Measurements from ENCODE around the gene PARD3B.

DNA sequence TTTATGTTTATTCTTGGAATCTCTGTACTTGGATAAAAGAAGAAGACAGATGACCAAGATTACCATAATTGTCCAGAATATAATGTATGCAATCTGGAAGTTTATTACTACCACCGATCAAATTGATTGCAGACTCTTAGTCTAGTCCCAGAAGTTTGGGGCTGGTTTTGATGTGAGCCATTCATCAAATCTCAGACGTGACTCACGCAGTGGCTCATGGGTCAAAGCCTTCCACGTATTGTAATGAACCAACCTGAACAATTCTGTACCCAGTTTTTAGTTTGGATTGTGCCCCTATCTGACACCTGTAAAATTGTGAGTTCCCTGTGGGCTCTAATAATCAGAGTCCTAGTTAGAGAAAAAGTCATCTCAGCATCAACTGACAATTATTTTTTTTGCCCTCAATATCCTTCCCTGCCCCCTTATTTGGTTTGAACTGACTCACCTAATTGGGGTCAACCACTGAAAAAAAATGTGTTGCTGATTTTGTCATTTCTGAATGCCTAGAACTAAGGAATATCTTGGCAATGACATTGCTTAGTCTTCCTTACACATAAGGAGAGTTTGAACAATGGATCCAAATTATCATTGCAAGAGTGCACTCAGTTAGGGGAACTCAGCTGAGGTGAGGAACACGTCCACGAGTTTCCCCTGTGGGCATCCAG is 917.5 kb downstream of the PARD3B start:
- TF ChIP-seq, protein P1, sequence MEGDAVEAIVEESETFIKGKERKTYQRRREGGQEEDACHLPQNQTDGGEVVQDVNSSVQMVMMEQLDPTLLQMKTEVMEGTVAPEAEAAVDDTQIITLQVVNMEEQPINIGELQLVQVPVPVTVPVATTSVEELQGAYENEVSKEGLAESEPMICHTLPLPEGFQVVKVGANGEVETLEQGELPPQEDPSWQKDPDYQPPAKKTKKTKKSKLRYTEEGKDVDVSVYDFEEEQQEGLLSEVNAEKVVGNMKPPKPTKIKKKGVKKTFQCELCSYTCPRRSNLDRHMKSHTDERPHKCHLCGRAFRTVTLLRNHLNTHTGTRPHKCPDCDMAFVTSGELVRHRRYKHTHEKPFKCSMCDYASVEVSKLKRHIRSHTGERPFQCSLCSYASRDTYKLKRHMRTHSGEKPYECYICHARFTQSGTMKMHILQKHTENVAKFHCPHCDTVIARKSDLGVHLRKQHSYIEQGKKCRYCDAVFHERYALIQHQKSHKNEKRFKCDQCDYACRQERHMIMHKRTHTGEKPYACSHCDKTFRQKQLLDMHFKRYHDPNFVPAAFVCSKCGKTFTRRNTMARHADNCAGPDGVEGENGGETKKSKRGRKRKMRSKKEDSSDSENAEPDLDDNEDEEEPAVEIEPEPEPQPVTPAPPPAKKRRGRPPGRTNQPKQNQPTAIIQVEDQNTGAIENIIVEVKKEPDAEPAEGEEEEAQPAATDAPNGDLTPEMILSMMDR (conservative IDR thresholded peaks at IDR 0.05 in 1 of 2, IDR thresholded peaks at IDR 0.05 in 1 of 2; ENCODE audit: low read depth in 1 of 2, low read length in 2 of 2), result no peak
- TF ChIP-seq EZH2 (IDR thresholded peaks at IDR 0.05; ENCODE audit: low read length, missing control alignments), result no peak

All from fibroblast of lung (primary cell).